GM21381 (cell line): ENCODE data around the gene CYP2F1.

Experiments used
- ATAC-seq: cut with Tn5 transposase; IDR thresholded peaks from one replicate; pipeline ENCODE4 v1.9.1; 2021; ENCODE audit warnings: mild to moderate bottlenecking, moderate library complexity; ENCODE audit not compliant: unreplicated experiment

CYP2F1 gene

DNA sequence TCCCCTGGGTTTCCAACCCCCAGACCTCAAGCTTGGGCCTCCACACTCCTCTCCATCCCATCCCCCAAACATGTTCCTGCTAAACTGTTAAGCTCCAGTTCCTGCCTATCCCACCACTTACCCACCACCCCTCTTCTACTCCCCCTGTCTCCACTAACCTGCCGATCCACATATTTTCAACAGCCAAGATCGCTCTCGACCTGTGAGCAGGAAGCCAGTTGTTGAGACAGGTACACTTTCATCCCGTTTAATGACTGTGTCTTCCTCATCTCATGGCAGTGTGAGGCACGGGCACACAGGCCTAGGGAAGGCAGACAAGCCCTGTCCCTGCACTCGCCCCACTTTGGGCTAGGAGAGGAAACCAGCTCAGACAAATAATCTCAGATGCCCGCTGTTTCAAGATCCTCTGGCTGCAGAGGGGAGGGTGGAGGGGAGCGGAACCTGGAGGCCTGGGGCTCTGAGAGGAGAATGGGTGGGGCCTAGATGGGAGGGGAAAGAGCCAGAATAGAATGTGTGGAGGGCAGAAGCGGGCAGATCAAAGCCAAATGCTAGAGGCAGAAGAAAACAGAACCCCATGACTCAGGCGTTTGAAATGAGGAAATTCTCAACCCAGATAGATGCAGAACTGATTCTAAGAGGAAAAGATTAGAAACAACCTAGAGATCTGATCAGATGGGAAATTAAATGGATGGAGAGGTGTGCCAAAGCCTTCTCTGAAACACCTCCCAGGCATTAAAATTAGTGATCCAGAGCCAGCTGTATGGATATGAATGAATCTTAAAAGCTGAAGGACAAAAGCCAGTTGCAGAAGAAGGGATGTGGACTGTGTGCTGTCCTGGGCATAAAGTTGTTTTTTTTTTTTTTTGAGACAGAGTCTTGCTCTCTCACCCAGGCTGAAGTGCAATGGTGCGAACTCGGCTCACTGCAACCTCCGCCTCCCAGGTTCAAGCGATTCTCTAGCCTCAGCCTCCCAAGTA, 61.9 kb downstream of the CYP2F1 start:
- no peak for ATAC-seq
